ENCODE measurements around the gene PHOSPHO2.
"Not testable (repeated sequence)": the region's sequence is repeated elsewhere in the genome, so short reads cannot be mapped to it uniquely, and the experiment has no call there.

Gene PHOSPHO2

DNA sequence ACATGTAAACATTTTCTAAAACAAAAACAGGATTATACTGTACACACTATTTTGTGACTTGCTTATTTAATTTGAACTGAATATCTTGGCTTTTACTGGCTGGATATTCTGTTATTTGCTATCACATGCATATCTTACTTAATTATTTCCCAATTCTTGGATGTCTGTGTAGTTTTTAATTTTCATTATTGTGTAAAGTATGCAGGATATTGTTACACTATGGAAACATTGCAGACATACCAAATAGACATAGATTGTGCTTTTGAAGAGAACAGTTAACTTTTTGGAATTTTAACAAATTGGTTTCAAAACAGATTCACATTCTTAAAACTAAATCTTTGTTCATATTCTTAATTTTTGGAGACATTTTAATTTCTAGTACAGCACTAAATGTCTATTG lies 2.1 kb downstream of the PHOSPHO2 start:
- H3K4me3 ChIP-seq (ENCODE audit: low read depth in 1 of 5, low read length in 5 of 5): no peak overlapping the region
- peaks cover 0 to 26% (median 22%) of the 10 kb centered on the region in 5 donors for H3K4me1 ChIP-seq (ENCODE audit: control insufficient read depth in 5 of 5, insufficient read depth in 5 of 5, low read length in 5 of 5)
- no peaks in the 10 kb centered on the region for H3K27me3 ChIP-seq (ENCODE audit: control insufficient read depth in 5 of 5, insufficient read depth in 4 of 5, low read length in 5 of 5)
- H3K9me3 ChIP-seq (ENCODE audit: control insufficient read depth in 5 of 5, low read length in 5 of 5): no peaks in the 10 kb centered on the region
- no peak overlapping the region for H3K9ac ChIP-seq (ENCODE audit: low read length in 5 of 5)
- no peak overlapping the region for H3K27ac ChIP-seq (ENCODE audit: low read depth, low read length)
- peaks cover 0 to 11% (median 2%) of the 10 kb centered on the region in 5 donors for H3K36me3 ChIP-seq (ENCODE audit: control insufficient read depth in 5 of 5, insufficient read depth in 5 of 5, low read length in 5 of 5)

GRCh38 chr2:169699173-169699572 lies 4.9 kb downstream of the PHOSPHO2 start:
- not testable (repeated sequence) for H3K9me3 ChIP-seq (ENCODE audit: control insufficient read depth in 5 of 5, low read length in 5 of 5); H3K27me3 ChIP-seq (ENCODE audit: control insufficient read depth in 5 of 5, insufficient read depth in 4 of 5, low read length in 5 of 5); H3K27ac ChIP-seq (ENCODE audit: low read depth, low read length); H3K4me3 ChIP-seq (ENCODE audit: low read depth in 1 of 5, low read length in 5 of 5); H3K9ac ChIP-seq (ENCODE audit: low read length in 5 of 5)
- H3K36me3 ChIP-seq (ENCODE audit: control insufficient read depth in 5 of 5, insufficient read depth in 5 of 5, low read length in 5 of 5): peaks cover 0 to 13% (median 2%) of the 10 kb centered on the region in 5 donors
- H3K4me1 ChIP-seq (ENCODE audit: control insufficient read depth in 5 of 5, insufficient read depth in 5 of 5, low read length in 5 of 5): peaks cover 0 to 22% (median 16%) of the 10 kb centered on the region in 5 donors

DNA sequence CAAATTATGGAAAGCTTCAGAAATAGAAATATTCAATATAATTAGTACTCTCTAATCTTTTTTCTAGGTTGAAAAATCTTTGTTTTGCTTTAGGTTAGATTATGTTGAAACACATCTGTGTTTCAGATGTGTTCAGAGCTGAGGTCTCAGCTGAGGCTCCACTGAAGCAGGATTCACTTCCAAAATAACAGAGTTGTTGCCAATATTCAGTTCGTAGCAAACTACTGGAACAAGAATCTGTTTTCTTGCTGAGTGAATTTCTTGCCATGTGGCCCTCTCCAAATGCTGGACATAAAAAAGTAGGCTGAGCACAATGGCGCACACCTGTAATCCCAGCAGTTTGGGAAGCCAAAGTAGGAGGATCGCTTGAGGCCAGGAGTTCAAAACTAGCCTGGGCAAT lies 8.7 kb downstream of the PHOSPHO2 start:
- H3K36me3 ChIP-seq (ENCODE audit: control insufficient read depth in 5 of 5, insufficient read depth in 5 of 5, low read length in 5 of 5): peaks cover 0 to 13% (median 2%) of the 10 kb centered on the region in 5 donors
- H3K27me3 ChIP-seq (ENCODE audit: control insufficient read depth in 5 of 5, insufficient read depth in 4 of 5, low read length in 5 of 5): no peaks in the 10 kb centered on the region
- no peak overlapping the region for H3K4me3 ChIP-seq (ENCODE audit: low read depth in 1 of 5, low read length in 5 of 5)
- H3K4me1 ChIP-seq (ENCODE audit: control insufficient read depth in 5 of 5, insufficient read depth in 5 of 5, low read length in 5 of 5): peaks cover 0 to 10% (median 0%) of the 10 kb centered on the region in 5 donors
- H3K27ac ChIP-seq (ENCODE audit: low read depth, low read length): no peak overlapping the region
- H3K9ac ChIP-seq (ENCODE audit: low read length in 5 of 5): no peak overlapping the region
- H3K9me3 ChIP-seq (ENCODE audit: control insufficient read depth in 5 of 5, low read length in 5 of 5): no peaks in the 10 kb centered on the region

- Histone ChIP-seq H3K27ac (ENCODE audit: low read depth, low read length) (no peak overlapping the region), H3K9me3 (ENCODE audit: control insufficient read depth in 5 of 5, low read length in 5 of 5) (no peaks in the 10 kb centered on the region), H3K4me1 (ENCODE audit: control insufficient read depth in 5 of 5, insufficient read depth in 5 of 5, low read length in 5 of 5) (peaks cover 0 to 10% (median 0%) of the 10 kb centered on the region in 5 donors), H3K36me3 (ENCODE audit: control insufficient read depth in 5 of 5, insufficient read depth in 5 of 5, low read length in 5 of 5) (peaks cover 0 to 11% (median 0%) of the 10 kb centered on the region in 5 donors), H3K9ac (ENCODE audit: low read length in 5 of 5) (no peak overlapping the region), H3K27me3 (ENCODE audit: control insufficient read depth in 5 of 5, insufficient read depth in 4 of 5, low read length in 5 of 5) (no peaks in the 10 kb centered on the region), H3K4me3 (ENCODE audit: low read depth in 1 of 5, low read length in 5 of 5) (no peak overlapping the region)
Observed at GRCh38 chr2:169704160-169704708, 10.0 kb downstream of the PHOSPHO2 start.

DNA sequence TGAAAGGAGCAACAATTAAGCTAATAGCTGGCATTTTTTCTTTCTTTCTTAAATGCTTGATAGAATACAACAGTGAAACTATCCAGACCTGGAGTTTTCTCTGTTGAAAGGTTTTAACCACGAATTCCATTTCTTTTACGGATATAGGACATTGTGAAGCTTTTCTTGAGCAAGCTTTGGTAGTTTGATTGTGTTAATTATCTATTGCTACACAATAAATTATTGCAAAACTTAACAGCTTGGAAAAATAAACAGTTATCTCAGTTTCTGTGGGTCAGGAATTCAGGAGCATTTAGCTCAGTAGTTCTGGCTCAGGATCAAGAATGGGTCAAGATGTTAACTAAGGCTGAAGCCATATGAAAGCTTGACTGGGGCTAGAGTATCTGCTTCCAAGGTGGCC lies 11.7 kb downstream of the PHOSPHO2 start:
- Histone ChIP-seq H3K4me1 (ENCODE audit: control insufficient read depth in 5 of 5, insufficient read depth in 5 of 5, low read length in 5 of 5) (peaks cover 0 to 10% (median 9%) of the 10 kb centered on the region in 5 donors), H3K9ac (ENCODE audit: low read length in 5 of 5) (no peak overlapping the region), H3K27ac (ENCODE audit: low read depth, low read length) (no peak overlapping the region), H3K27me3 (ENCODE audit: control insufficient read depth in 5 of 5, insufficient read depth in 4 of 5, low read length in 5 of 5) (no peaks in the 10 kb centered on the region), H3K9me3 (ENCODE audit: control insufficient read depth in 5 of 5, low read length in 5 of 5) (no peaks in the 10 kb centered on the region), H3K36me3 (ENCODE audit: control insufficient read depth in 5 of 5, insufficient read depth in 5 of 5, low read length in 5 of 5) (peaks cover 0 to 4% (median 0%) of the 10 kb centered on the region in 5 donors), H3K4me3 (ENCODE audit: low read depth in 1 of 5, low read length in 5 of 5) (no peak overlapping the region)

GRCh38 chr2:169707626-169708025 lies 13.4 kb downstream of the PHOSPHO2 start:
- H3K27ac ChIP-seq (ENCODE audit: low read depth, low read length): no peak overlapping the region
- H3K27me3 ChIP-seq (ENCODE audit: control insufficient read depth in 5 of 5, insufficient read depth in 4 of 5, low read length in 5 of 5): no peaks in the 10 kb centered on the region
- no peaks in the 10 kb centered on the region for H3K9me3 ChIP-seq (ENCODE audit: control insufficient read depth in 5 of 5, low read length in 5 of 5)
- H3K36me3 ChIP-seq (ENCODE audit: control insufficient read depth in 5 of 5, insufficient read depth in 5 of 5, low read length in 5 of 5): no peaks in the 10 kb centered on the region
- no peak overlapping the region for H3K4me3 ChIP-seq (ENCODE audit: low read depth in 1 of 5, low read length in 5 of 5)
- H3K9ac ChIP-seq (ENCODE audit: low read length in 5 of 5): no peak overlapping the region
- peaks cover 0 to 19% (median 10%) of the 10 kb centered on the region in 5 donors for H3K4me1 ChIP-seq (ENCODE audit: control insufficient read depth in 5 of 5, insufficient read depth in 5 of 5, low read length in 5 of 5)

DNA sequence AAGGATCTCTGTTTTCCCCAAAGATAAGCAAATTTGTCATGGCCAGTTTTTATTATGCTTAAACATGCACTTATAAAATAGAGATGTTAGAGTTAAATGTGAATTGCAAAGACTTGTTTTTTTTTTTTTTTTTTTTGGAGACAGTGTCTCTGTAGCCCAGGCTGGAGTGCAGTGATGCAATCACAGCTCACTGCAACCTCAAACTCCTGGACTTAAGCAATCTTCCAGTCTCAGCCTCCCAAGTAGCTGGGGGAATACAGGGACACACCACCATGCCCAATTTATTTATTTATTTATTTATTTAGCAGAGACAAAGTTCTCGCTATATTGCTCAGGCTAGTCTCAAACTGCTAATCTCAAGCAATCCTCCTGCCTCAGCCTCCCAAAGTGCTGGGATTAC lies 15.1 kb downstream of the PHOSPHO2 start:
- H3K9ac ChIP-seq (ENCODE audit: low read length in 5 of 5): no peak overlapping the region
- H3K4me3 ChIP-seq (ENCODE audit: low read depth in 1 of 5, low read length in 5 of 5): no peak overlapping the region
- H3K27me3 ChIP-seq (ENCODE audit: control insufficient read depth in 5 of 5, insufficient read depth in 4 of 5, low read length in 5 of 5): no peaks in the 10 kb centered on the region
- no peak overlapping the region for H3K27ac ChIP-seq (ENCODE audit: low read depth, low read length)
- no peaks in the 10 kb centered on the region for H3K9me3 ChIP-seq (ENCODE audit: control insufficient read depth in 5 of 5, low read length in 5 of 5)
- H3K36me3 ChIP-seq (ENCODE audit: control insufficient read depth in 5 of 5, insufficient read depth in 5 of 5, low read length in 5 of 5): no peaks in the 10 kb centered on the region
- peaks cover 0 to 19% (median 3%) of the 10 kb centered on the region in 5 donors for H3K4me1 ChIP-seq (ENCODE audit: control insufficient read depth in 5 of 5, insufficient read depth in 5 of 5, low read length in 5 of 5)

GRCh38 chr2:169709981-169710380 lies 15.7 kb downstream of the PHOSPHO2 start:
- no peaks in the 10 kb centered on the region for H3K36me3 ChIP-seq (ENCODE audit: control insufficient read depth in 5 of 5, insufficient read depth in 5 of 5, low read length in 5 of 5)
- no peaks in the 10 kb centered on the region for H3K9me3 ChIP-seq (ENCODE audit: control insufficient read depth in 5 of 5, low read length in 5 of 5)
- peaks cover 0 to 21% (median 3%) of the 10 kb centered on the region in 5 donors for H3K4me1 ChIP-seq (ENCODE audit: control insufficient read depth in 5 of 5, insufficient read depth in 5 of 5, low read length in 5 of 5)
- no peaks in the 10 kb centered on the region for H3K27me3 ChIP-seq (ENCODE audit: control insufficient read depth in 5 of 5, insufficient read depth in 4 of 5, low read length in 5 of 5)
- H3K27ac ChIP-seq (ENCODE audit: low read depth, low read length): no peak overlapping the region
- H3K9ac ChIP-seq (ENCODE audit: low read length in 5 of 5): no peak overlapping the region
- no peak overlapping the region for H3K4me3 ChIP-seq (ENCODE audit: low read depth in 1 of 5, low read length in 5 of 5)

GRCh38 chr2:169711751-169712509 lies 17.7 kb downstream of the PHOSPHO2 start:
- H3K27ac ChIP-seq (ENCODE audit: low read depth, low read length): no peak overlapping the region
- H3K27me3 ChIP-seq (ENCODE audit: control insufficient read depth in 5 of 5, insufficient read depth in 4 of 5, low read length in 5 of 5): peaks cover 0 to 1% (median 0%) of the 10 kb centered on the region in 5 donors
- no peak overlapping the region for H3K4me3 ChIP-seq (ENCODE audit: low read depth in 1 of 5, low read length in 5 of 5)
- no peak overlapping the region for H3K9ac ChIP-seq (ENCODE audit: low read length in 5 of 5)
- no peaks in the 10 kb centered on the region for H3K9me3 ChIP-seq (ENCODE audit: control insufficient read depth in 5 of 5, low read length in 5 of 5)
- H3K4me1 ChIP-seq (ENCODE audit: control insufficient read depth in 5 of 5, insufficient read depth in 5 of 5, low read length in 5 of 5): peaks cover 4 to 36% (median 16%) of the 10 kb centered on the region in 5 donors
- no peaks in the 10 kb centered on the region for H3K36me3 ChIP-seq (ENCODE audit: control insufficient read depth in 5 of 5, insufficient read depth in 5 of 5, low read length in 5 of 5)

DNA sequence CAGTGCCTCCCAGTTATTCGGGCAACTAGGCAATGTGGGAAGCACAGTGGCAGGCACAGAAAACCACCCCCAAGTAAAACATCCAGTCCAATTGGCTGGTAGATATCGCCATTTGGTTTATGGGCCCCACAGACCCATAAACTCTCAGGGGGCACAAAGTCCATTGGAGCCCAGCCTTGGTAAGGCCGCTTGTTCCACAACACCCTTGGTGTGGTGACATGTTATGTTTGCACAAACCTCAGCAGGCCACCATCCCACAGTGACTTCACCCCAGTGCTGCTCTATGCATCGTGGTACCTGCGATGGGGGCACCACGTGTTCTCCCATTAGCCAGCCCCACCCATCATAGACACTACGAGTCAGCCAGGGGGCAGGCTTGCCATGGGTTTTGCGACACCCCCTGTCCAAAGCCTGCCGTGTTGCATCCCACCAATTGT lies 18.5 kb downstream of the PHOSPHO2 start:
- peaks cover 0 to 3% (median 3%) of the 10 kb centered on the region in 5 donors for H3K27me3 ChIP-seq (ENCODE audit: control insufficient read depth in 5 of 5, insufficient read depth in 4 of 5, low read length in 5 of 5)
- no peak overlapping the region for H3K27ac ChIP-seq (ENCODE audit: low read depth, low read length)
- H3K36me3 ChIP-seq (ENCODE audit: control insufficient read depth in 5 of 5, insufficient read depth in 5 of 5, low read length in 5 of 5): no peaks in the 10 kb centered on the region
- H3K9me3 ChIP-seq (ENCODE audit: control insufficient read depth in 5 of 5, low read length in 5 of 5): no peaks in the 10 kb centered on the region
- H3K4me1 ChIP-seq (ENCODE audit: control insufficient read depth in 5 of 5, insufficient read depth in 5 of 5, low read length in 5 of 5): peaks cover 4 to 43% (median 20%) of the 10 kb centered on the region in 5 donors
- H3K4me3 ChIP-seq (ENCODE audit: low read depth in 1 of 5, low read length in 5 of 5): no peak overlapping the region
- no peak overlapping the region for H3K9ac ChIP-seq (ENCODE audit: low read length in 5 of 5)

Measured in subcutaneous abdominal adipose tissue (tissue), 5 donors.